ENCODE results near the gene FKBP11. TPM values are rescaled to one million over a fixed set of nuclear protein-coding genes. Genes with fewer than 3 reads are reported as not detected.

Gene FKBP11
- total RNA-seq, 1 donor from 2014 or later = 19.5 TPM

DNA sequence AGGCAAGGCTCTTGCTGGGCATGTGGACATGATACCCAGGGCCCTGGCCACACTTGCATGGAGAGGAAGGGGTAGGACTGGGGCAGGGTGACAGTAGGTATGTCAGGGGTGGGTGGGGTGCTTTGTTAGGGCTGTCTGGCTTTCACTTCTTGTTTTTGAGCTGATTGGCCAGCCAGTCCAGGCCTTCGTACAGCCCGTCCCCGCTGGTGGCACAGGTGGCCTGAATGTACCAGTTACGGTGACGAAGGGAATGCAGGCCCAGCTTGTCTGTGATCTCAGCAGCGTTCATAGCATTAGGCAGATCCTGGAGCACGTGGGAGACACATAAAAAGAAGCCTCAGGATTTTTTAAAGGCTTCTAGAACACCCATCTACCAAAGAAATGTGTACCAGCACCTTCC lies 13.5 kb upstream of the FKBP11 start:
- Histone ChIP-seq H3K4me1 (no peaks in the 10 kb centered on the region), H3K27me3 (no peaks in the 10 kb centered on the region), H3K9me3 (no peaks in the 10 kb centered on the region), H3K4me3 (no peak overlapping the region), H3K36me3 (peaks cover 80% of the 10 kb centered on the region), H3K27ac (no peak overlapping the region)
- TF ChIP-seq, protein P1, sequence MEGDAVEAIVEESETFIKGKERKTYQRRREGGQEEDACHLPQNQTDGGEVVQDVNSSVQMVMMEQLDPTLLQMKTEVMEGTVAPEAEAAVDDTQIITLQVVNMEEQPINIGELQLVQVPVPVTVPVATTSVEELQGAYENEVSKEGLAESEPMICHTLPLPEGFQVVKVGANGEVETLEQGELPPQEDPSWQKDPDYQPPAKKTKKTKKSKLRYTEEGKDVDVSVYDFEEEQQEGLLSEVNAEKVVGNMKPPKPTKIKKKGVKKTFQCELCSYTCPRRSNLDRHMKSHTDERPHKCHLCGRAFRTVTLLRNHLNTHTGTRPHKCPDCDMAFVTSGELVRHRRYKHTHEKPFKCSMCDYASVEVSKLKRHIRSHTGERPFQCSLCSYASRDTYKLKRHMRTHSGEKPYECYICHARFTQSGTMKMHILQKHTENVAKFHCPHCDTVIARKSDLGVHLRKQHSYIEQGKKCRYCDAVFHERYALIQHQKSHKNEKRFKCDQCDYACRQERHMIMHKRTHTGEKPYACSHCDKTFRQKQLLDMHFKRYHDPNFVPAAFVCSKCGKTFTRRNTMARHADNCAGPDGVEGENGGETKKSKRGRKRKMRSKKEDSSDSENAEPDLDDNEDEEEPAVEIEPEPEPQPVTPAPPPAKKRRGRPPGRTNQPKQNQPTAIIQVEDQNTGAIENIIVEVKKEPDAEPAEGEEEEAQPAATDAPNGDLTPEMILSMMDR (IDR thresholded peaks at IDR 0.05) = no peak
- ATAC-seq (peak; percentile 53), DNase-seq (peak; percentile 27)
- intact Hi-C loops (cut with DNase I) = no loop called here

DNA sequence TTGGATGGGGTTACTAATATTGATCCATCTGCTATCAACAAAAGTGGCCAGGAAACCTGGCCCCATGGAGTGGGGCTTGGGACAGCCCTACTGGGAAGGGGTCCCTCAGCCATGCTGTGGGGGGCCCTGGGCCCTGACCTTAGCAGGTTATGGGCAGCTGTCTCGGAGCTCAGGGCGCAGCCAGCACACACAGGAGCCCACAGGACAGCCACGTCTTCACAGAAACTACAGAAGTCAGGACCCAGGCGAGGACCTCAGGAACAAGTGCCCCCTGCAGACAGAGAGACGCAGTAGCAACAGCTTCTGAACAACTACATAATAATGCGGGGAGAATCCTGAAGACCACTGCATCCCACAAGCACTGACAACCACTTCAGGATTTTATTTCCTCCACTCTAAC lies 11.9 kb upstream of the FKBP11 start:
- no peaks in the 10 kb centered on the region for H3K9me3 ChIP-seq
- H3K4me3 ChIP-seq = no peak overlapping the region
- no peak overlapping the region for H3K27ac ChIP-seq
- H3K4me1 ChIP-seq = no peaks in the 10 kb centered on the region
- peaks cover 92% of the 10 kb centered on the region for H3K36me3 ChIP-seq
- DNase-seq (peak; percentile 28), ATAC-seq (no peak)
- H3K27me3 ChIP-seq = no peaks in the 10 kb centered on the region
- TF ChIP-seq, protein P1 (IDR thresholded peaks at IDR 0.05) = no peak
- intact Hi-C loops (cut with DNase I) = no loop called here

DNA sequence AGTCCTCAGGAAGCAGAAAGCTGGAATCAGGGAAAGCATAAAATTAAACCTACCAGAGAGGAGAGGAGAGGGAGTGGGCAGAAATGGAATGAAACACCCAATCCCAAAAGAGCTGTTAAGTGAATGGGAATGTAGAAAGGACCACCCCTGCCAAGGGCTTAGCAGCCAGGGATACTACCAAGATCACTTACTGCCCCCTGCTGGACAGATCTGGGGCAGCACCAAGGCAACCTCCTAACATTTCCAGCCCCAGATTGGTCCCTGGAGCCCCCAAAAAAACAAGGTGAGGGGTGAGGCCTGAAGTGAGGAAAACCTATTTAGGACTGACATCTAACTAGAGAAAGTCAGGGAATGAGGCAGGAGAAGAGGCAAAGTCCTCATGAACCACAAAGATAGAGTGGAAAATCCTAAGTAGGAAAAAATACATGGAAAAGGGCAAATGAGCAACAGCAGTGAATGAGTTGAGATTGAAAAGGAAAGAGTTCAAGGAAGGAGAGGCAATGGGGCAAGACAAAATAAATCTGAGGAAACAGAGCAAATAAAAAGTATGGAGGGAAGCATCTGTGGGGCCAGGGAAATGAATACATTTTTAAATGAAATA lies 11.2 kb upstream of the FKBP11 start:
- TF ChIP-seq, protein P1 (IDR thresholded peaks at IDR 0.05) = peak; percentile 96
- peaks cover 85% of the 10 kb centered on the region for H3K36me3 ChIP-seq
- no peaks in the 10 kb centered on the region for H3K4me1 ChIP-seq
- H3K27me3 ChIP-seq = no peaks in the 10 kb centered on the region
- no peaks in the 10 kb centered on the region for H3K9me3 ChIP-seq
- no peak overlapping the region for H3K4me3 ChIP-seq
- peak; percentile 79 for DNase-seq
- H3K27ac ChIP-seq = no peak overlapping the region
- peak; percentile 86 for ATAC-seq
- intact Hi-C loops (cut with DNase I) = no loop called here

DNA sequence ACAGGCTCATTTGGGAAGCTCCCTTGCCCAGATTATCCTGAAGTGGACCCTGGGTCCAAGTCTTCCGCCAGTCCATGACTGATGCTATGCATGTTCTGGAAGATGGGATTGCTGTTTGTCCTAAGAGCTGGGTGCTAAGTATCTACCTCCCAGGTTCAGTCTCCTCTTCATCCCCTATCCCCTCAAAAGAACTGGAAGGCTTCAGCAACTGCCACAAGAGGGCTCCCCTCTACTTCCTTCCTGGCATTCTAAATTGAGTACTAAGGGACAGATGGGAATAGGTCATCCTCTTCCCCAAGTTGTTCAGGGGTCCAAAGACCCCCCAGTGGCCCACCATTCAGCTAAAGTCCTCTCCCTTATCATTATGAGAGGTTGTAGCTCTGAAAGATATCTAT lies 9.0 kb upstream of the FKBP11 start:
- peaks cover 77% of the 10 kb centered on the region for H3K36me3 ChIP-seq
- H3K27ac ChIP-seq = peak overlapping the region; percentile 2
- DNase-seq (no peak), ATAC-seq (no peak)
- TF ChIP-seq, protein P1 (IDR thresholded peaks at IDR 0.05) = peak; percentile 13
- no peaks in the 10 kb centered on the region for H3K4me1 ChIP-seq
- no peaks in the 10 kb centered on the region for H3K9me3 ChIP-seq
- no peak overlapping the region for H3K4me3 ChIP-seq
- intact Hi-C loops (cut with DNase I) = no loop called here
- H3K27me3 ChIP-seq = no peaks in the 10 kb centered on the region

DNA sequence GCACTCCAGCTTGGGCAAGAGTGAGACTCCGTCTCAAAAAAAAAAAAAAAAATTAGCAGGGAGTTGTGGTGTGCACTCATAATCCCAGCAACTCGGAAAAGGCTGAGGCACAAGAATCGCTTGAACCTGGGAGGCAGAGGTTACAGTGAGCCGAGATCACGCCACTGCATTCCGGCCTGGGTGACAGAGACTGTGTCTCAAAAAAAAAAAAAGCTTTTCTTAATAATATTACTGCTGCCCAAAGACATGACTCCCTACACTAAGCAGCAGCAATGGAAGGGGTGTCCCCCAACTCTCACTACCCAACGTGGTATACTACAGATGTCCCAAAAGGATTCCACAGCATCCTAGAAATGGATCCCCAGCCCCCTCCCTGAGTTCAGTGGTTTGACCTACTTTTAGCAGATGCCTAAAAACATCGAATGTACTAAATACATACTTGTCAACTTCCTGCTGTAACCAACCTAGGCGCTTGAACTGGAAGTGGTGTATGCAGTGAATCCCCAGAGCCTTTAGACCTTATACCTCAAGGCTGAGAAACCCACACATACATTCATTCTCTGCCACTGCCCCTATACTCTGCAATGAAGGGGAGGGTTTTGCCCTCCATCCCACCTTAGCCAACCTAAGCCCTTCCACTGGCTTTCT lies 8.5 kb upstream of the FKBP11 start:
- Histone ChIP-seq H3K36me3 (peaks cover 72% of the 10 kb centered on the region), H3K9me3 (no peaks in the 10 kb centered on the region), H3K4me3 (no peak overlapping the region), H3K27me3 (no peaks in the 10 kb centered on the region), H3K4me1 (no peaks in the 10 kb centered on the region), H3K27ac (peak overlapping the region; percentile 9)
- intact Hi-C loops (cut with DNase I) = no loop called here
- DNase-seq (no peak), ATAC-seq (no peak)
- TF ChIP-seq, protein P1 (IDR thresholded peaks at IDR 0.05) = no peak

All from upper lobe of right lung (tissue), 1 donor.